HEK293 (cell line): ENCODE data around the gene C3orf80.

Source experiments
- CTCF ChIA-PET: fragments of 350-600 bp; formaldehyde crosslinking; extraction: SDS; loops from one replicate; lab custom pipeline; 2021; ENCODE audit warnings: antibody characterized with exemption; lab: Yijun Ruan, JAX
- POLR2A ChIA-PET: fragments of 300-600 bp; formaldehyde crosslinking; extraction: SDS; loops from one replicate; lab custom pipeline; 2020; ENCODE audit warnings: antibody characterized with exemption, inconsistent platforms; lab: Yijun Ruan, JAX
- H3K27ac ChIP-seq: fragments of 200-500 bp; sonication (Bioruptor generic); 2 replicates; pipeline ENCODE4 v1.5.1; 2014; ENCODE audit warnings: low read depth, low read length, control low read depth, inconsistent platforms; ENCODE audit errors: extremely low read depth
- H3K36me3 ChIP-seq, 2 experiments: fragments of 200-500 bp in 1 of 2; sonication (Bioruptor generic) in 1 of 2; 1 replicate in 1 of 2; 2 replicates in 1 of 2; pipeline ENCODE4 v1.5.1; 2014 to 2017; ENCODE audit warnings: inconsistent platforms in 2 of 2, low read length in 2 of 2; ENCODE audit not compliant: control insufficient read depth in 2 of 2, insufficient read depth in 1 of 2
- H3K4me1 ChIP-seq: fragments of 200-500 bp; sonication (Bioruptor generic); 2 replicates; pipeline ENCODE4 v1.5.1; 2014; ENCODE audit warnings: mild to moderate bottlenecking, low read length, inconsistent platforms; ENCODE audit not compliant: control insufficient read depth, insufficient read depth
- H3K4me3 ChIP-seq: 2 replicates; pipeline ENCODE4 v1.5.1; 2011; ENCODE audit warnings: low read depth, mild to moderate bottlenecking, control low read depth, low read length, moderate library complexity
- H3K9me3 ChIP-seq: fragments of 200-500 bp; sonication (Bioruptor generic); 2 replicates; pipeline ENCODE4 v1.5.1; 2014; ENCODE audit warnings: low read depth, low read length, inconsistent platforms; ENCODE audit not compliant: control insufficient read depth, insufficient read depth
- KLF1 ChIP-seq: fragments of 450-650 bp; formaldehyde crosslinking; IDR thresholded peaks from 2 replicates; pipeline ENCODE4 v1.5.1; 2016; ENCODE audit warnings: missing biosample characterization, missing genetic modification characterization
- KLF8 ChIP-seq: fragments of 450-650 bp; formaldehyde crosslinking; IDR thresholded peaks from 2 replicates; pipeline ENCODE4 v1.5.1; 2016; ENCODE audit warnings: missing biosample characterization, missing genetic modification characterization
- SP3 ChIP-seq: fragments of 450-650 bp; formaldehyde crosslinking; IDR thresholded peaks from 2 replicates; pipeline ENCODE4 v1.5.1; 2016; ENCODE audit warnings: missing biosample characterization, missing genetic modification characterization
- TRIM28 ChIP-seq: IDR thresholded peaks from 2 replicates; pipeline ENCODE4 v1.6.1; 2011; ENCODE audit warnings: low read length, control low read depth, borderline replicate concordance
- ZBTB21 ChIP-seq: fragments of 450-650 bp; formaldehyde crosslinking; IDR thresholded peaks from 2 replicates; pipeline ENCODE4 v1.5.1; 2017; ENCODE audit warnings: missing biosample characterization, missing genetic modification characterization
- ZBTB7A ChIP-seq: fragments of 450-650 bp; formaldehyde crosslinking; IDR thresholded peaks from 2 replicates; pipeline ENCODE4 v1.5.1; 2016; ENCODE audit warnings: low read depth, missing biosample characterization, missing genetic modification characterization
- ZFP37 ChIP-seq: fragments of 450-650 bp; formaldehyde crosslinking; IDR thresholded peaks from 2 replicates; pipeline ENCODE4 v1.5.1; 2016; ENCODE audit warnings: missing biosample characterization, missing genetic modification characterization
- ZFP41 ChIP-seq: fragments of 450-650 bp; formaldehyde crosslinking; IDR thresholded peaks from 2 replicates; pipeline ENCODE4 v1.5.1; 2016; ENCODE audit warnings: missing biosample characterization, missing genetic modification characterization, borderline replicate concordance
- ZNF10 ChIP-seq: fragments of 450-650 bp; formaldehyde crosslinking; IDR thresholded peaks from 2 replicates; pipeline ENCODE4 v1.5.1; 2017; ENCODE audit warnings: missing biosample characterization, missing genetic modification characterization
- ZNF133 ChIP-seq: fragments of 450-650 bp; formaldehyde crosslinking; IDR thresholded peaks from 2 replicates; pipeline ENCODE4 v1.5.1; 2016; ENCODE audit warnings: missing biosample characterization, missing genetic modification characterization
- ZNF146 ChIP-seq: fragments of 450-650 bp; formaldehyde crosslinking; IDR thresholded peaks from 2 replicates; pipeline ENCODE4 v1.5.1; 2016; ENCODE audit warnings: missing biosample characterization, missing genetic modification characterization
- ZNF23 ChIP-seq: fragments of 450-650 bp; formaldehyde crosslinking; IDR thresholded peaks from 2 replicates; pipeline ENCODE4 v1.5.1; 2016; ENCODE audit warnings: missing biosample characterization, missing genetic modification characterization, borderline replicate concordance
- ZNF266 ChIP-seq: fragments of 450-650 bp; formaldehyde crosslinking; IDR thresholded peaks from 2 replicates; pipeline ENCODE4 v1.5.1; 2016; ENCODE audit warnings: missing biosample characterization, missing genetic modification characterization, low read depth
- ZNF274 ChIP-seq, 2 experiments: fragments of 200-500 bp in 1 of 2; fragments of 450-650 bp in 1 of 2; sonication (Bioruptor generic) in 1 of 2; formaldehyde crosslinking in 1 of 2; IDR thresholded peaks; 2 replicates each; pipeline versions ENCODE4 v1.5.1 to v1.6.1; 2014 to 2016; ENCODE audit warnings: borderline replicate concordance in 1 of 2, inconsistent platforms in 1 of 2, low read length in 1 of 2, missing biosample characterization in 1 of 2, missing genetic modification characterization in 1 of 2
- ZNF302 ChIP-seq: fragments of 450-650 bp; formaldehyde crosslinking; IDR thresholded peaks from 2 replicates; pipeline ENCODE4 v1.5.1; 2016; ENCODE audit warnings: missing biosample characterization, missing genetic modification characterization, low read depth
- ZNF366 ChIP-seq: fragments of 450-650 bp; formaldehyde crosslinking; conservative IDR thresholded peaks from 2 replicates; pipeline ENCODE4 v1.5.1; 2016; ENCODE audit warnings: missing biosample characterization, missing genetic modification characterization
- ZNF404 ChIP-seq: fragments of 450-650 bp; formaldehyde crosslinking; IDR thresholded peaks from 2 replicates; pipeline ENCODE4 v1.5.1; 2017; ENCODE audit warnings: missing biosample characterization, missing genetic modification characterization
- ZNF529 ChIP-seq: fragments of 450-650 bp; formaldehyde crosslinking; IDR thresholded peaks from 2 replicates; pipeline ENCODE4 v1.5.1; 2017; ENCODE audit warnings: missing genetic modification characterization, missing biosample characterization; ENCODE audit not compliant: insufficient replicate concordance
- ZNF571 ChIP-seq: fragments of 450-650 bp; formaldehyde crosslinking; IDR thresholded peaks from 2 replicates; pipeline ENCODE4 v1.5.0; 2017; ENCODE audit warnings: missing biosample characterization, missing genetic modification characterization
- ZNF629 ChIP-seq: fragments of 450-650 bp; formaldehyde crosslinking; IDR thresholded peaks from 2 replicates; pipeline ENCODE4 v1.5.1; 2017; ENCODE audit warnings: missing biosample characterization, missing genetic modification characterization
- ZNF654 ChIP-seq: fragments of 450-650 bp; formaldehyde crosslinking; IDR thresholded peaks from 2 replicates; pipeline ENCODE4 v1.5.1; 2016; ENCODE audit warnings: low read depth, missing biosample characterization, missing genetic modification characterization
- ZNF664 ChIP-seq: fragments of 450-650 bp; formaldehyde crosslinking; IDR thresholded peaks from 2 replicates; pipeline ENCODE4 v1.5.1; 2016; ENCODE audit warnings: missing biosample characterization, missing genetic modification characterization
- ZNF677 ChIP-seq: fragments of 450-650 bp; IDR thresholded peaks from 2 replicates; pipeline ENCODE4 v1.5.0; 2018; ENCODE audit warnings: missing biosample characterization, mild to moderate bottlenecking, missing genetic modification characterization, moderate library complexity
- ZNF837 ChIP-seq: fragments of 450-650 bp; formaldehyde crosslinking; IDR thresholded peaks from 2 replicates; pipeline ENCODE4 v1.5.1; 2016; ENCODE audit warnings: missing biosample characterization, missing genetic modification characterization
- ZSCAN16 ChIP-seq: fragments of 450-650 bp; formaldehyde crosslinking; IDR thresholded peaks from 2 replicates; pipeline ENCODE4 v1.5.1; 2016; ENCODE audit warnings: missing biosample characterization, missing genetic modification characterization
- ZSCAN30 ChIP-seq: fragments of 450-650 bp; IDR thresholded peaks from 2 replicates; pipeline ENCODE4 v1.5.1; 2018; ENCODE audit warnings: missing biosample characterization, mild to moderate bottlenecking, missing genetic modification characterization, moderate library complexity
- TF ChIP-seq, protein P1 (sequence below): fragments of 450-650 bp; formaldehyde crosslinking; IDR thresholded peaks from 2 replicates; pipeline ENCODE4 v1.5.1; 2017; ENCODE audit warnings: missing biosample characterization, missing genetic modification characterization
- TF ChIP-seq, protein P2 (sequence below): fragments of 450-650 bp; formaldehyde crosslinking; IDR thresholded peaks from 2 replicates; pipeline ENCODE4 v1.5.1; 2016; ENCODE audit warnings: missing biosample characterization, missing genetic modification characterization
- TF ChIP-seq, protein P3 (sequence below): fragments of 450-650 bp; formaldehyde crosslinking; IDR thresholded peaks from 2 replicates; pipeline ENCODE4 v1.5.1; 2016; ENCODE audit warnings: missing biosample characterization, missing genetic modification characterization
- TF ChIP-seq, protein P4 (sequence below): fragments of 450-650 bp; formaldehyde crosslinking; IDR thresholded peaks from 2 replicates; pipeline ENCODE4 v1.5.1; 2016; ENCODE audit warnings: missing biosample characterization, missing genetic modification characterization

Gene C3orf80

DNA sequence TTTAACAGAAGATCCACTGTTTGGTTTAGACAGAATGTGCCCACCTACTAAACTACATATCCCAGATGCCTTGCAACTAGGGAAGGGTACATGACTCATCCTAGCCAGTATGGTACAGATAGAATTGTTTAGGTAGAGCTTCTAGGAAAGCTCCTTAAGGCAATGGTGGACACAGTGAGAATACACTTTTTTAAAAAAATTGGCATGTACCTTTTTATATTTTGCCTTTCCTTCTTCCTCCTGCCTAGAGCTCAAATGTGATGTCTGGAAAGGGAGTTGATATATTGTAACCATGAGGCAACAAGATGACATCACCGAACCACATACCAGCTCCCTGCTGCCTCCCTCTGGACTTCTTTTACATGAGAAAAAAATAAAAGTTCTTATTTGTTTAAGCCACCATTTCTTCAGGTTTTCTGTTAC lies 14.4 kb upstream of the C3orf80 start:
- ChIA-PET CTCF (interaction anchor here (0.7 to 1.8 kb wide), 8 partner anchors 9 to 178 kb away, joined by 3 to 7 read pairs (median 3); no protein-coding TSS in a partner anchor), POLR2A (no interaction called here)
- Histone ChIP-seq H3K36me3 (no peaks in the 10 kb centered on the region), H3K9me3 (no peaks in the 10 kb centered on the region), H3K4me1 (no peaks in the 10 kb centered on the region), H3K4me3 (no peak overlapping the region), H3K27ac (no peak overlapping the region)
- TF ChIP-seq, protein P1, sequence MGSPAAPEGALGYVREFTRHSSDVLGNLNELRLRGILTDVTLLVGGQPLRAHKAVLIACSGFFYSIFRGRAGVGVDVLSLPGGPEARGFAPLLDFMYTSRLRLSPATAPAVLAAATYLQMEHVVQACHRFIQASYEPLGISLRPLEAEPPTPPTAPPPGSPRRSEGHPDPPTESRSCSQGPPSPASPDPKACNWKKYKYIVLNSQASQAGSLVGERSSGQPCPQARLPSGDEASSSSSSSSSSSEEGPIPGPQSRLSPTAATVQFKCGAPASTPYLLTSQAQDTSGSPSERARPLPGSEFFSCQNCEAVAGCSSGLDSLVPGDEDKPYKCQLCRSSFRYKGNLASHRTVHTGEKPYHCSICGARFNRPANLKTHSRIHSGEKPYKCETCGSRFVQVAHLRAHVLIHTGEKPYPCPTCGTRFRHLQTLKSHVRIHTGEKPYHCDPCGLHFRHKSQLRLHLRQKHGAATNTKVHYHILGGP (tag by site-specific recombination), result no peak
- TF ChIP-seq, protein P2, sequence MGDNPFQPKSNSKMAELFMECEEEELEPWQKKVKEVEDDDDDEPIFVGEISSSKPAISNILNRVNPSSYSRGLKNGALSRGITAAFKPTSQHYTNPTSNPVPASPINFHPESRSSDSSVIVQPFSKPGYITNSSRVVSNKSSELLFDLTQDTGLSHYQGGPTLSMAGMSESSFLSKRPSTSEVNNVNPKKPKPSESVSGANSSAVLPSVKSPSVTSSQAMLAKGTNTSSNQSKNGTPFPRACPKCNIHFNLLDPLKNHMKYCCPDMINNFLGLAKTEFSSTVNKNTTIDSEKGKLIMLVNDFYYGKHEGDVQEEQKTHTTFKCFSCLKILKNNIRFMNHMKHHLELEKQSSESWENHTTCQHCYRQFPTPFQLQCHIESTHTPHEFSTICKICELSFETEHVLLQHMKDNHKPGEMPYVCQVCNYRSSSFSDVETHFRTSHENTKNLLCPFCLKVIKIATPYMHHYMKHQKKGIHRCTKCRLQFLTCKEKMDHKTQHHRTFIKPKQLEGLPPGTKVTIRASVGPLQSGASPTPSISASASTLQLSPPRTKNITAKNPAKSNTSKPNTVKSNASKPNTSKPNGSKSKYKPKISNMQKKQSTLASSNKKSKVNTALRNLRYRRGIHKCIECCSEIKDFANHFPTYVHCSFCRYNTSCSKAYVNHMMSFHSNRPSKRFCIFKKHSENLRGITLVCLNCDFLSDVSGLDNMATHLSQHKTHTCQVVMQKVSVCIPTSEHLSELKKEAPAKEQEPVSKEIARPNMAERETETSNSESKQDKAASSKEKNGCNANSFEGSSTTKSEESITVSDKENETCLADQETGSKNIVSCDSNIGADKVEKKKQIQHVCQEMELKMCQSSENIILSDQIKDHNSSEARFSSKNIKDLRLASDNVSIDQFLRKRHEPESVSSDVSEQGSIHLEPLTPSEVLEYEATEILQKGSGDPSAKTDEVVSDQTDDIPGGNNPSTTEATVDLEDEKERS (tag by site-specific recombination), result 0 out of 2 replicates have a peak, but pooled peaks have one; percentile 31
- TF ChIP-seq, protein P3, sequence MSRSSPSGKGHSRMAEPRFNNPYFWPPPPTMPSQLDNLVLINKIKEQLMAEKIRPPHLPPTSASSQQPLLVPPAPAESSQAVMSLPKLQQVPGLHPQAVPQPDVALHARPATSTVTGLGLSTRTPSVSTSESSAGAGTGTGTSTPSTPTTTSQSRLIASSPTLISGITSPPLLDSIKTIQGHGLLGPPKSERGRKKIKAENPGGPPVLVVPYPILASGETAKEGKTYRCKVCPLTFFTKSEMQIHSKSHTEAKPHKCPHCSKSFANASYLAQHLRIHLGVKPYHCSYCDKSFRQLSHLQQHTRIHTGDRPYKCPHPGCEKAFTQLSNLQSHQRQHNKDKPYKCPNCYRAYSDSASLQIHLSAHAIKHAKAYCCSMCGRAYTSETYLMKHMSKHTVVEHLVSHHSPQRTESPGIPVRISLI (tag by site-specific recombination), result peak; percentile 66; the same call in 1 of the 2 replicates
- TF ChIP-seq ZNF302 (tag by site-specific recombination) (no peak), ZNF571 (no peak), ZNF10 (no peak), ZFP37 (tag by site-specific recombination) (no peak), ZBTB21 (tag by site-specific recombination) (peak; percentile 71), ZNF23 (no peak), ZNF274 (IDR thresholded peaks at IDR 0.05; ENCODE audit: low read length) (no peak), ZNF274 (tag by site-specific recombination; IDR thresholded peaks at IDR 0.05; ENCODE audit: borderline replicate concordance) (no peak), ZNF366 (no peak; the same call in 1 of the 2 replicates), ZNF146 (tag by site-specific recombination) (no peak), ZNF654 (tag by site-specific recombination) (peak; percentile 21; the same call in 1 of the 2 replicates), ZNF837 (tag by site-specific recombination) (no peak), ZNF677 (no peak), ZBTB7A (tag by site-specific recombination) (no peak), ZSCAN16 (tag by site-specific recombination) (no peak), ZFP41 (tag by site-specific recombination) (no peak), SP3 (no peak), ZNF629 (tag by site-specific recombination) (peak; percentile 68), ZNF133 (no peak), KLF8 (tag by site-specific recombination) (no peak), ZNF529 (tag by site-specific recombination) (no peak), ZNF664 (no peak), ZNF266 (tag by site-specific recombination) (no peak), TRIM28 (no peak), ZNF404 (tag by site-specific recombination) (no peak), KLF1 (tag by site-specific recombination) (no peak), ZSCAN30 (tag by site-specific recombination) (no peak)
- TF ChIP-seq, protein P4, sequence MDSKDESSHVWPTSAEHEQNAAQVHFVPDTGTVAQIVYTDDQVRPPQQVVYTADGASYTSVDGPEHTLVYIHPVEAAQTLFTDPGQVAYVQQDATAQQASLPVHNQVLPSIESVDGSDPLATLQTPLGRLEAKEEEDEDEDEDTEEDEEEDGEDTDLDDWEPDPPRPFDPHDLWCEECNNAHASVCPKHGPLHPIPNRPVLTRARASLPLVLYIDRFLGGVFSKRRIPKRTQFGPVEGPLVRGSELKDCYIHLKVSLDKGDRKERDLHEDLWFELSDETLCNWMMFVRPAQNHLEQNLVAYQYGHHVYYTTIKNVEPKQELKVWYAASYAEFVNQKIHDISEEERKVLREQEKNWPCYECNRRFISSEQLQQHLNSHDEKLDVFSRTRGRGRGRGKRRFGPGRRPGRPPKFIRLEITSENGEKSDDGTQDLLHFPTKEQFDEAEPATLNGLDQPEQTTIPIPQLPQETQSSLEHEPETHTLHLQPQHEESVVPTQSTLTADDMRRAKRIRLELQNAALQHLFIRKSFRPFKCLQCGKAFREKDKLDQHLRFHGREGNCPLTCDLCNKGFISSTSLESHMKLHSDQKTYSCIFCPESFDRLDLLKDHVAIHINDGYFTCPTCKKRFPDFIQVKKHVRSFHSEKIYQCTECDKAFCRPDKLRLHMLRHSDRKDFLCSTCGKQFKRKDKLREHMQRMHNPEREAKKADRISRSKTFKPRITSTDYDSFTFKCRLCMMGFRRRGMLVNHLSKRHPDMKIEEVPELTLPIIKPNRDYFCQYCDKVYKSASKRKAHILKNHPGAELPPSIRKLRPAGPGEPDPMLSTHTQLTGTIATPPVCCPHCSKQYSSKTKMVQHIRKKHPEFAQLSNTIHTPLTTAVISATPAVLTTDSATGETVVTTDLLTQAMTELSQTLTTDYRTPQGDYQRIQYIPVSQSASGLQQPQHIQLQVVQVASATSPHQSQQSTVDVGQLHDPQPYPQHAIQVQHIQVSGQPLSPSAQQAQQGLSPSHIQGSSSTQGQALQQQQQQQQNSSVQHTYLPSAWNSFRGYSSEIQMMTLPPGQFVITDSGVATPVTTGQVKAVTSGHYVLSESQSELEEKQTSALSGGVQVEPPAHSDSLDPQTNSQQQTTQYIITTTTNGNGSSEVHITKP (tag by site-specific recombination), result peak; percentile 56
